HG03045 (cell line): Measurements from ENCODE around the gene HDHD3.

Experiments used
- ATAC-seq: cut with Tn5 transposase; IDR thresholded peaks from one replicate; pipeline ENCODE4 v1.9.1; 2021; ENCODE audit warnings: mild to moderate bottlenecking, moderate library complexity; ENCODE audit not compliant: unreplicated experiment

Gene HDHD3

GRCh38 chr9:113340011-113340699, 36.6 kb downstream of the HDHD3 start, which contains the start of gene WDR31:
Gene WDR31 (minus strand): TSS chr9:113340275. CDS start chr9:113332022, 8,253 bp downstream.
- ATAC-seq = peak; percentile 98

- no peak for ATAC-seq
These were observed 39.1 kb downstream of the HDHD3 start for GRCh38 chr9:113337714-113338113.

GRCh38 chr9:113331780-113332179, 45.0 kb downstream of the HDHD3 start:
- no peak for ATAC-seq

GRCh38 chr9:113328045-113328782, 48.6 kb downstream of the HDHD3 start:
- no peak for ATAC-seq

GRCh38 chr9:113326230-113326629, 50.6 kb downstream of the HDHD3 start:
- ATAC-seq = no peak
